Stimulated activated CD8-positive, alpha-beta memory T cell treated with anti-CD3 and anti-CD28 coated beads, Interleukin-12 subunit alpha, Interleukin-12 subunit beta, amount 100 ng/mL, for 24 hours (primary cell): ENCODE measurements around the gene TMEM86A.

ENCODE experiments used
- DNase-seq: peaks from one replicate; pipeline ENCODE4 v3.0.0-alpha.2; 2020; ENCODE audit errors: extremely low read depth

Gene TMEM86A

GRCh38 chr11:18700375-18700774 is 1.8 kb downstream of the TMEM86A start:
- no peak for DNase-seq

- no peak for DNase-seq
Measured at GRCh38 chr11:18700872-18701271, 2.3 kb downstream of the TMEM86A start.

- DNase-seq = no peak
Measured at GRCh38 chr11:18701614-18702216, 3.1 kb downstream of the TMEM86A start.

GRCh38 chr11:18703001-18703763 is 4.6 kb downstream of the TMEM86A start:
- DNase-seq = no peak

DNA sequence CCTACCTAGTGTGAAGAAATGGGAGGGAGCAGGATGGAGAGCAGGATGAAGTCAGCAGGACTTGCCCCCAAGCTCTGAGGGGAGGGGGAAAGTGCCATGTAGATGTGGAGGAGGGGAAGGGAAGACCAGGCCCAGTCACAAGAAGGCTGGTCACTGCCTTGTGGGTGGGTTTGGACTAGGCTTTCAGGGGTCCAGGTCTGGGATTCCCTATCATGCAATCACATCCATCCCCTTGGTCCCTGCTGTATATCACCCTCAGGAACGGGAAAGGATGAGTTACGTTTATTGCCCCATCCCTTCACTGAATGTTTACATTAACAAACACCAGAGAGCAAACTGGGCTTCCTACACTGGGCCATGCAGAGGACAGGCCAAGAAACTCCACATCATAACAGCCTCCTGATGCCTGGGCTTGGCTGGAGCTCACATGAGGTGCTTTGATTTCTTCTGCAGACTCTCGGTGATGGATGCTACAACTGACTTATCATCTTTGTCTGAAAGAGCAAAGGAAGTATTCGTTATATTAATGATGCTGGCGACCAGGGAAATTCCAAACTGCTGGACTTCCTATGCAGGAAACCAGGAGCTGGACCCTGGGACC is 5.6 kb downstream of the TMEM86A start:
- no peak for DNase-seq

DNA sequence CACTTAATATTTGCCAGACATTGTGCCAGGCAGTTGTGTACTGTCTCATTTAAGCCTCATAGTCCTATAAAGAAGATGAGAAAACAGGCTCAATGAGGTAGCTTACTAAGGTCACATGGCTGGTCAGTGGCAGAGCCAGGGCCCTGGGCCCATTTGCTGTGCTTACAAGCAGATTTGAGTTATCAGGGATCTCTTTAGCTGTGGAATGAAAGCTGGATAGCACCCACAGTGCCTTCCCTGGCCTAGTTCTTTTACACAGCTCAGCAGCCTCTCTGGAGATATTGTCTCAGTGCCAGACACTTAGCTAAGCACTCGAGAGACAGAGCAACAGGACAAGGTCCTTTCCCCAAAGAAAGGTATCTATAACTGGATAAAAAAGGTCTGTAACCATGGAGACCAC is 6.1 kb downstream of the TMEM86A start:
- no peak for DNase-seq

- DNase-seq = no peak
Measured at GRCh38 chr11:18705651-18706281, 7.2 kb downstream of the TMEM86A start.

DNA sequence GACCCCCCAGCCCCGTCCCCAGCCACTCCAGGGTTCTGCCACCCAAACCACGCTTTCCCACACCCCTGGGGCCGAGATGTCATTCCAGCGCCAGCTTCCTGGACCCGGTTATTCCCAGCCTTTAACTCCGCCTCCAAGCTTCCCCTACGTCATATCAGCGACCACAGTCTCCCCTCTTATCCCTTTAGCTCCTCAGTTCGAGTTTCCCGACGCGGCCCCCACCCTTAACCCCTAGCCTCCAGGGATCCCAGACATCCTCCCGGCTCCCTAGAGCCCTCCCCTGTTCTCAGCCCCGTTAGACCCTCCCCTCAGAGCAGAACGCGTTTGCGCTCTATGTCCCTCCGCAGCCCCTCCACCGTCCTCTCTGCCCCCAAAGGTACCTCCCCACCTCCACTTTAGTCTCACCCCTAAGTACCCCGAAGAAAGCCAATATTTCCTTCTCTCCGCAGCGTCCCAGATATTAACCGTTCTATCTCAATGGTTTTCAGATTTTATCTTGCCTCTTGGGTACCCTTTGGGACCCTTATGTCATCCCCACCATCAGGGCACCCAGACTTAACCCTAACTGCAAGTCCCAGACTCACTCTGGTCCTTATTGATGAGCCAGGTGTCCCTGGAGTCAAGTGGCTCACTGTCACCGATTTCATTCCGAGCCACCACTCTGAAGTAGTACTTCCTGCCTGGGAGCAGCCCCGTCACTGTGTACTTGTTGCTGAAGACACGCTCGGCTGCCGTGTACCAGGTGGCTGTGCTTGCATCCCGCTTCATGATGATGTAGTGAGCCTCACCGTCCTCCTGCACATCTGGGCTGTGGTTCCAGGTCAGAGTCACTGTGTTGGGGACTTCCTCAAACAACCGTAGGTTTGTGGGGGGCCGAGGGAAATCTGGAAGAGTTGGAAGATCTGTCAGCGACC is 8.0 kb downstream of the TMEM86A start:
- no peak for DNase-seq

- no peak for DNase-seq
Measured at GRCh38 chr11:18707811-18708340, 9.3 kb downstream of the TMEM86A start.

DNA sequence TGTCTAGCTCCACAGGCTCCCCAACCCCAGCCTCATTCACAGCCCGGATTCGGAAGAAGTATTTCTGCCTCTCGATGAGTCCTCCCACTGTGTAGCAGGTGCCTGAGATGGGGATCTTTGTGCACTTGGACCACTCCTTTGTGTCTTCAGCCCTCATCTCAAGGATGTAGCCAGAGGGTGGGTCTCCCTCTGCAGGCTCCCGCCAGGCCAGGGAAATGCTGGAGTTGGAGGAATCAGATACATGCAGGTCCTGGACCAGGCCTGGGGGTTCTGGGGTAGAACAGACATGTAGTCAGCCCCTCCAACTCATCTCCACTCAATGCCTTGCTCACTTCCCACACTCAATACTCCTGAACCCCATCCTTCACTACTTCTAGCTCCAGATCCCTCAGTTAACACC is 10.8 kb downstream of the TMEM86A start:
- DNase-seq = no peak

DNA sequence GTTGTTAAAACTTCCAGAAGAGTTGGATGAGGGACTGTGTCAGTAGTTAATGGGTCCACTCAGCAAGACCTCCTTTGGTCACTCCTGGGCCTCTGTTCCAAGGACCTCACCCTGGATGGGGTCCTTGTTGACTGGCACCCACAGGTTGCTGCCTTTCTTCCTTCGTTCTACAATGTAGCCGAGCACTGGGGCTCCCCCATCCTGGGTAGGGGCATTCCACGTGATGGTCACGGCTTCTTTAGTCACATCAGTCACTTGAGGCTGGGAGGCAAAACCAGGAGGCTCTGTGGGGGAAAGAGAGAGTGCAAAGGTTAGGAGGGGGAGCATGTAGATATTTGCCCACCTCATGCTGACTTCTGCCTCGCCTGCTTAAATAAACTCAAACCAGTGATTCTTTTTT is 12.0 kb downstream of the TMEM86A start:
- no peak for DNase-seq

DNA sequence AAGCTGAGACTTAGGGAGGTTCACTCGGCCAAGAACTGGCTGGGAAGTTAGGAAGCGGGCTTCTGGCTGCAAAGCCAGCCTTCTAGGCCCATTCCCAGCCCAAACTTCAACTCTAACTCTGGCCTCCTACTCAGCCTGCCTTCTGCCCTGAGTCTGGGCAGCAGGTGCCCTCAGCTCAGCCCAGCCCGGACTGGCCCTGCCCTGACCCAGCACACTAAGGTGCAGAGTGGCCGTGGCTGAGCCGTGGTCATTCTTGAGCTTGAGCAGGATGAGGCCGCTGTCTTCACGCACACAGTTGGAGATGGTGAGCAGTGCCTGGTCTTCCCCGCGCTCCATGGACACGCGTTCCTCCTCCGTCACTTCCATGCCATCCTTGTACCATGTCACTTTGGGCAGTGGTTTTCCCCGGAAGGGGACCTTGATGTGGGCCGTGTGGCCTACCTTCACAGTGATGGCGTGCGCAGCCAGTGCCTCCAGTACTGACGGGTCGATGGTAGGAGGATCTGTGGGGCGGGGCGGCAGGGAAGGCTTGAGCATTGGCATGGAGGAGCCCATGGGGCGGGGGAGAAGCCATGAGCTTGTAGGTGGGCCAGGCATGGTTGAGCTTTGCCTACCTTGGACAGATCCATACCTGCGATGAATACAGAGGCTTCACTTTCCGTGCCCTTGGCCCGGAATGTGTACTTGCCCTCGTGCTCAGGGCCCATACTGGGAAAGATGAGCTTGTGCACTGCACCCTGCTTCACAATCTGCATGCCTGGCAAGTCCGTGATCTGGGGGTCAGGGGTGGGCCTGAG is 15.3 kb downstream of the TMEM86A start:
- DNase-seq = no peak

- DNase-seq = no peak
Measured at GRCh38 chr11:18714443-18714780, 15.8 kb downstream of the TMEM86A start.

- DNase-seq = no peak
Measured at GRCh38 chr11:18715476-18715875, 16.9 kb downstream of the TMEM86A start.

DNA sequence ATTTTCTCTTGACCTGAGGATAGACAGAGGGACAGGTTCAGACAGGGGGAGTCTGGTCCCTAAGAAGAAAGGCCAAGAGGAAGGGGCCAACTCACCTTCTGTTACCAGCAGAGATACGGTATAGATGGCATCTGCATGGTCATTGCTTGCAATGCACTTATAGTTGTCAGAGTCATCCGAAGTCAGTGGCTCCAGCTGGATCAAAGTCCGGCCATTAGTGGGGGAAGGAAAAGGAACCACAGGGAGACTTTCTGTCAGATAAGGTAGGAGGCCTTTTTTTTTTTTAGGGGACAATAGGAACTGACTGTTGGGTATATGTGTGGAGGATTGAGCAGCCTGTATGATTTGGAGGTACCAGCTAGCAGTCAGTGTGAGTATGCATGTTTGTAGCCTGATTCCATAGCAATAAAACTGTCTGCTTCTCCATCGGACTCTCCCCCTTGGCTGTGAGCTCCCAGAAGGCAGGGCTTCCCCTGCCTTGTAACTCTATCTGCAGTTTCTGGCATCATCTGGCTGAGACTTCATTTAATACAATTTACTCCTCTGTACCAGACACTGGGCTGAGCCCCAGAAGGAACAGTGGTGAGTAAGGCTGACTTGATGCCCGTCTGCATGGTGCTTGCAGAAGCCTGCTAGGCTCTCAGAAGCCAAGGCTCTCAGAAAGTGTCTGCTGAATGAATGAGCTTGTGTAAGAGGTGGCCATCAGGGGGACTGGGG is 21.7 kb downstream of the TMEM86A start:
- DNase-seq = no peak

DNA sequence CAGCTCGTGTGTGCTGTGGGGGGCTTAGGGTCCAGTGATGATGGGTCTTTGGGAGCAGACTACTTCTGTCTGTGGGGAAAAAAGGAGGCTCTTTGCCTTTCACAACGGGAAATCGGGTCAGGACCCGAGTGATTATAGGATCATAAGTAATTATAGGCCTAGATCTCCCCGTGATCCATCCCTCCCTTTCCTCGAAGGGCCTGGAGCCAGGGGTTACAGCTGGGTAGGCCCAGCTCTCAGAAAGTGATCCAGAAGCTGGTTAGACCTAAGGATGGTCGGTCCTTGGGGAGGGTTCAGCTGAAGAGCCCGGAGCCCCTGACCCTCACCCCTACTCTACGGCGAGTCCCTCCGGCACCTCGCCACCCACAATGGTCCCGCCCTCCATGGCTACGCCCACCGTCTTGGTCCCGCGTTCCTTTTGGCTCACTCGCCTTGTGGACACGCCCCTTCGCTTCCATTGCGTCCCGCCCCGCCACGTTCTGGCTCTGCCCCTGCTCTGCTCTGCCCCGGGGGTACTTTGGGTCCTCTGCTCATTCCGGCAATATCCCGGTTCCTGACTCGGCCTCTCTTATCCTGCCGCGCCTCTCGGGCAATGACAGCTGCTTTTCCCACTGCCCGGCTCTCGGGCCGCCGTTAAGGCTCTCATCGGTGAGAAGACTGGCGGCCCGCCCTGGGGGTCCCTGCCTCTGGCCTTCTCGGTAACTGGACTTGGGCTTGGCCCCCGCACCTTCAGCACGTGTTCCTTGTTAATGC is 22.4 kb downstream of the TMEM86A start:
- peak; percentile 51 for DNase-seq

DNA sequence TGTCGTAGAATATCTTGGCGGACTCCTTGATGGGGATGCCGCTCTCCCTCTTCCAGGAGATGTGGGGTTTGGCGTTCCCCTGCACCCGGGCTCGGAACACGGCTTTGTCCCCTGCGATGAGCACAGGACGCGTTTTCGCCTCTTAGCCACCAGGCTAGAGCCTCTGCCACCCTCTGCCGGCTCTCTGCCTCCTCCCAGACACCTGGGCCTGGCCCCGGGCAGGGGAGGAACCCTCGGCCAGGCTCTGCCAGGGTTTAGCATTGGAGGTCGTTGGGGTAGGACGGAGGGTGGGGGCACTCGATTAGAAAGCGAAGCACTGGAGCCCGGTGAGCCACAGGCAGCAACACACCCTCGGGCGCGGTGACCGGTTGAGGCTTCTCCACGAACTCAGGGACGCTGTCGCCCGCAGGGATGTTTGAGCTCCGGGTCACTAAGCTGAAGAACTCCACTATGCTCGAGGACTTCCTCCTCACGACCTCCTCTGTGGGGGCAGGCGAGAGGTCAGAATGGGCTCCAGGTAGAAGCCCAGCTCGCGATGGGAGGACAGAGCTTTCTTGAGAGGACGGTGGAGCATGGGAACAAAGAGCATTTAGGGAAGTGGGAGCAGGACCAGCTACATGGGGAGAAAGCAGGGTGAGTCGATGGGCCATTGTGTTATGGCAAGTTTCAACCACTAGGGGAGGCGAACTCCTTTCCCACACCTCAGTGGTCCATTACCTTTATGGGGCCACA is 23.1 kb downstream of the TMEM86A start:
- DNase-seq = no peak

- no peak for DNase-seq
Measured at GRCh38 chr11:18722293-18722637, 23.7 kb downstream of the TMEM86A start.

GRCh38 chr11:18723991-18724390 is 25.4 kb downstream of the TMEM86A start:
- DNase-seq = no peak
